ENCODE results near the gene TMEM176A.

TMEM176A gene

GRCh38 chr7:150778738-150779301, 21.7 kb upstream of the TMEM176A start:
- TF ChIP-seq, protein P1, sequence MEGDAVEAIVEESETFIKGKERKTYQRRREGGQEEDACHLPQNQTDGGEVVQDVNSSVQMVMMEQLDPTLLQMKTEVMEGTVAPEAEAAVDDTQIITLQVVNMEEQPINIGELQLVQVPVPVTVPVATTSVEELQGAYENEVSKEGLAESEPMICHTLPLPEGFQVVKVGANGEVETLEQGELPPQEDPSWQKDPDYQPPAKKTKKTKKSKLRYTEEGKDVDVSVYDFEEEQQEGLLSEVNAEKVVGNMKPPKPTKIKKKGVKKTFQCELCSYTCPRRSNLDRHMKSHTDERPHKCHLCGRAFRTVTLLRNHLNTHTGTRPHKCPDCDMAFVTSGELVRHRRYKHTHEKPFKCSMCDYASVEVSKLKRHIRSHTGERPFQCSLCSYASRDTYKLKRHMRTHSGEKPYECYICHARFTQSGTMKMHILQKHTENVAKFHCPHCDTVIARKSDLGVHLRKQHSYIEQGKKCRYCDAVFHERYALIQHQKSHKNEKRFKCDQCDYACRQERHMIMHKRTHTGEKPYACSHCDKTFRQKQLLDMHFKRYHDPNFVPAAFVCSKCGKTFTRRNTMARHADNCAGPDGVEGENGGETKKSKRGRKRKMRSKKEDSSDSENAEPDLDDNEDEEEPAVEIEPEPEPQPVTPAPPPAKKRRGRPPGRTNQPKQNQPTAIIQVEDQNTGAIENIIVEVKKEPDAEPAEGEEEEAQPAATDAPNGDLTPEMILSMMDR (IDR thresholded peaks at IDR 0.05; ENCODE audit: control extremely low read depth, extremely low read depth, low read depth, missing control alignments): peak; percentile 80
- POLR2A ChIA-PET: interaction anchor here (0.6 kb wide), 1 partner anchor 9 kb away, joined by 3 read pairs; no protein-coding TSS in a partner anchor
- peak; percentile 59 for DNase-seq (ENCODE audit: extremely low spot score)
- CTCF ChIA-PET: interaction anchor here (0.8 to 2.4 kb wide), 20 partner anchors 9 to 1157 kb away, joined by 3 to 11 read pairs (median 4); partner anchors contain the start of genes GIMAP8, TMEM176A and TMEM176B

GRCh38 chr7:150780292-150780691, 20.3 kb upstream of the TMEM176A start:
- DNase-seq (ENCODE audit: extremely low spot score): no peak
- POLR2A ChIA-PET: no interaction called here
- CTCF ChIA-PET: interaction anchor here (1.4 to 2.4 kb wide), 5 partner anchors 12 to 206 kb away, joined by 3 to 9 read pairs (median 4); no protein-coding TSS in a partner anchor
- TF ChIP-seq, protein P1 (IDR thresholded peaks at IDR 0.05; ENCODE audit: control extremely low read depth, extremely low read depth, low read depth, missing control alignments): no peak

DNA sequence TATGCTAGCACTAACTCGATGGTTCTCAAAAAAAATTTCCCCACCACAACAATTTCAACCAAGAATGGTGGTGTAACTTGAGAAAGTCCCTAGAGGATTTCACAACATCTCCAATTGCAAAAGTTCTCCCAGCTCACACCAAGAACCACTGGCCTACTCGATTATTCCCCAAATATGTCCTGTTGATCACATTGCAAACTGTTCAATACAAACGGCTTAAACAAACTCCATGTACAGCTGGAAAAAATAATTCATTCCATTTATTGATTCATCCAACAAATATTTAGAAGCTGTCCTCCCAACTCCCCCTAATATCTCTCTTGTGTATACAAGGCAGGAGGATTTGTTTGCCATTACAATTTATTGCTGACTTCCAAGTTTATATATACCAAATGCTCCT, 19.5 kb upstream of the TMEM176A start:
- ChIA-PET CTCF (interaction anchor here (1.2 to 1.6 kb wide), 4 partner anchors 9 to 332 kb away, joined by 4 read pairs; no protein-coding TSS in a partner anchor), POLR2A (no interaction called here)
- DNase-seq (ENCODE audit: extremely low spot score): no peak
- TF ChIP-seq, protein P1 (IDR thresholded peaks at IDR 0.05; ENCODE audit: control extremely low read depth, extremely low read depth, low read depth, missing control alignments): no peak

DNA sequence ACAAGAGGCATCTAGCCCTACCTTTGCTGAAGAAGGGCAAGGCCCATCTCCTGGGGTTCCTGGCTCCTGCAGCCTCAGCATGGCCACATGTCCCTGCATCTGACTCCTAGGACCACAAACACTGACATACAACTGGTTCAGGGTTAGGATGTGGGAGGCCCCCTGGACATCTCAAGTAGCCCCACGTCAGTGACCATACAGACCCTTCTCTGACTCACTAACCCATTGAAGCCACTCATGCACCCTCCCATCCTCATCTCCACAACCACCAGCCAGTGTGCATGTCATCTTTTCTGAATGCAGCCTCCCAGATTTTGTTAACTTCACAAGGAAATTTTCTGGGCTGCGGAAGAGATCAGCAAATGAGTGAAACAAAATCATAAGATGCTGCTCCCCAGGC, 18.6 kb upstream of the TMEM176A start:
- DNase-seq (ENCODE audit: extremely low spot score): no peak
- POLR2A ChIA-PET: no interaction called here
- CTCF ChIA-PET: interaction anchor here (1.2 to 1.5 kb wide), 3 partner anchors 10 to 333 kb away, joined by 4 read pairs; no protein-coding TSS in a partner anchor
- TF ChIP-seq, protein P1 (IDR thresholded peaks at IDR 0.05; ENCODE audit: control extremely low read depth, extremely low read depth, low read depth, missing control alignments): no peak

DNA sequence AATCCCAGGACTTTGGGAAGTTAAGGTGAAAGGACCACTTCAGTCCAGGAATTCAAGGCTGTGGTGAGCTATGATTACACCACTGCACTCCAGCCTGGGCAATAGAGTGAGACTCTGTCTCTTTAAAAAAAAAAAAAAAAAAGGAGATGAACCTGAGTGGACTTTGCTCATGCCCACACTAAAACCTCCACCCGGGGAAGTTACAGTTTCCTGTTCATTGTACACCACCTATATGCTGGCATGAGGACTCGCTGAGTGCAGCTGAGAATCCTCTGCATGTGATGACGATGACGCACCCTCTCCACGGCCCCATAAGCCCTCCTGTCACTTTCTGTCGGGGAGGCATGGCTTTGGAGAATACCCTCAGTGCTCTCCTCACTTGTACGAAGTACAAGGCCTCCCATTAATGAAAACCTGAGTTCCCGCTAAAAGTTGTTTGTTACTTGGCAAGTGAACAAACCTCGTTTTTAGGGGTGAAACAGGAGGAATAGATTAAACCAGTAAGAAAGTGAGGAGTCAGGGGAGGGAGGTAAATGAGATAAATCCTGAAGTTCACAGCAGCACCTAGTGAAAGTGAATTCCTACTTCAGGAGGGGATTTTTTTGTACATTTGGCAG, 16.3 kb upstream of the TMEM176A start:
- TF ChIP-seq, protein P1 (IDR thresholded peaks at IDR 0.05; ENCODE audit: control extremely low read depth, extremely low read depth, low read depth, missing control alignments): no peak
- no peak for DNase-seq (ENCODE audit: extremely low spot score)
- ChIA-PET CTCF (no interaction called here), POLR2A (interaction anchor here (0.6 kb wide), 1 partner anchor 1202 kb away, joined by 5 read pairs; no protein-coding TSS in a partner anchor)

- TF ChIP-seq, protein P1 (IDR thresholded peaks at IDR 0.05; ENCODE audit: control extremely low read depth, extremely low read depth, low read depth, missing control alignments): no peak
- CTCF ChIA-PET: no interaction called here
- POLR2A ChIA-PET: no interaction called here
- DNase-seq (ENCODE audit: extremely low spot score): no peak
Measured at GRCh38 chr7:150784954-150785353, 15.6 kb upstream of the TMEM176A start.
